ENCODE measurements around the gene CCSER1.

GRCh38 chr4:90274175-90274574 lies 147.0 kb downstream of the CCSER1 start:
- TF ChIP-seq CTCF (IDR thresholded peaks at IDR 0.05; ENCODE audit: low read depth, low read length, poor library complexity, severe bottlenecking) (no peak), EZH2phosphoT487 (IDR thresholded peaks at IDR 0.05; ENCODE audit: borderline replicate concordance, low read length) (no peak)
